Keratinocyte (primary cell): Measurements from ENCODE around the gene MAML1. TPM values are rescaled to one million over a fixed set of nuclear protein-coding genes. Genes with fewer than 3 reads are reported as not detected.

Experiments used
- DNase-seq: peaks from one replicate; pipeline ENCODE4 v3.0.0-alpha.2; 2011; ENCODE audit warnings: low read depth, missing footprints, low spot score
- FAIRE-seq: peaks from 2 replicates; lab custom pipeline; 2011; peaks lifted over from hg19 to GRCh38; lab: Jason Lieb, UNC
- H2AFZ ChIP-seq: 2 replicates; pipeline ENCODE4 v1.6.0; 2012; ENCODE audit warnings: low read length, control low read depth, inconsistent platforms; ENCODE audit not compliant: control insufficient read depth
- H3K27ac ChIP-seq: 2 replicates; pipeline ENCODE4 v1.5.1; 2011; ENCODE audit warnings: low read length; ENCODE audit not compliant: control insufficient read depth, insufficient read depth
- H3K27me3 ChIP-seq: 3 replicates; pipeline ENCODE4 v1.6.0; 2011; ENCODE audit warnings: low read length; ENCODE audit not compliant: control insufficient read depth, insufficient read depth; ENCODE audit errors: extremely low read depth
- H3K36me3 ChIP-seq, 2 experiments: 2 replicates in 1 of 2; 3 replicates in 1 of 2; pipeline ENCODE4 v1.5.1; 2011; ENCODE audit warnings: low read length in 2 of 2, mild to moderate bottlenecking in 1 of 2; ENCODE audit not compliant: control insufficient read depth in 2 of 2, insufficient read depth in 2 of 2; ENCODE audit errors: extremely low read depth in 1 of 2
- H3K4me1 ChIP-seq: 3 replicates; pipeline ENCODE4 v1.5.1; 2011; ENCODE audit warnings: low read length; ENCODE audit not compliant: control insufficient read depth, insufficient read depth; ENCODE audit errors: extremely low read depth
- H3K4me2 ChIP-seq: 3 replicates; pipeline ENCODE4 v1.6.0; 2011; ENCODE audit warnings: low read depth, low read length; ENCODE audit not compliant: control insufficient read depth, insufficient read depth; ENCODE audit errors: extremely low read depth
- H3K4me3 ChIP-seq, 3 experiments: fragments of 200-600 bp in 1 of 3; sonication (generic) in 1 of 3; 2 replicates in 2 of 3; 3 replicates in 1 of 3; pipeline ENCODE4 v1.5.1; 2011 to 2016; ENCODE audit warnings: low read length in 3 of 3, mild to moderate bottlenecking in 3 of 3, control low read depth in 2 of 3, inconsistent platforms in 1 of 3, low read depth in 1 of 3, mixed read lengths in 1 of 3, mixed run types in 1 of 3, moderate library complexity in 1 of 3; ENCODE audit not compliant: control insufficient read depth in 2 of 3, insufficient read depth in 2 of 3; ENCODE audit errors: extremely low read depth in 1 of 3
- H3K79me2 ChIP-seq: 2 replicates; pipeline ENCODE4 v1.6.0; 2012; ENCODE audit warnings: low read length; ENCODE audit not compliant: control insufficient read depth, insufficient read depth
- H3K9ac ChIP-seq: 3 replicates; pipeline ENCODE4 v1.6.0; 2011; ENCODE audit warnings: low read length; ENCODE audit not compliant: control insufficient read depth, insufficient read depth; ENCODE audit errors: extremely low read depth
- H3K9me1 ChIP-seq: 3 replicates; pipeline ENCODE4 v1.6.0; 2011; ENCODE audit warnings: low read length; ENCODE audit not compliant: control insufficient read depth, insufficient read depth; ENCODE audit errors: extremely low read depth
- H3K9me3 ChIP-seq: 2 replicates; pipeline ENCODE4 v1.5.1; 2012; ENCODE audit warnings: low read depth, low read length; ENCODE audit not compliant: control insufficient read depth
- H4K20me1 ChIP-seq: 3 replicates; pipeline ENCODE4 v1.6.0; 2011; ENCODE audit warnings: low read length; ENCODE audit not compliant: control insufficient read depth, insufficient read depth; ENCODE audit errors: extremely low read depth
- EZH2 ChIP-seq: IDR thresholded peaks from one replicate; pipeline ENCODE4 v1.6.1; 2012; ENCODE audit warnings: inconsistent platforms, mild to moderate bottlenecking, low read length, moderate library complexity
- dilution Hi-C: fragments of 300-500 bp; cut with MboI; formaldehyde crosslinking; loops from one replicate; pipeline ENCODE4 v1.7.0; 2020; ENCODE audit warnings: low sequenced_read_pairs; ENCODE audit not compliant: extremely low pct_ligation_motif_present
- polyA plus RNA-seq, 5 experiments: library from polyadenylated mRNA; depleted of rRNA in 3 of 5; stranded (reverse) in 3 of 5; stranded (forward) in 1 of 5; unstranded in 1 of 5; fragments of >200 nt; gene quantifications; 1 replicate in 1 of 5; 2 replicates in 3 of 5; 3 replicates in 1 of 5; pipeline versions ENCODE4 v1.2.1 to v1.2.3, GENCODE V29; 2011 to 2012; ENCODE audit warnings: missing spikeins in 2 of 5, low read depth in 1 of 5, low replicate concordance in 1 of 5
- small RNA-seq, 3 experiments: library from RNA; depleted of rRNA; stranded (forward); fragments of <200 nt; gene quantifications; one replicate each; pipeline ENCODE3, GENCODE V24; 2012; ENCODE audit warnings: low read depth in 3 of 3, low replicate concordance in 1 of 3; ENCODE audit not compliant: insufficient read length in 3 of 3
- TF ChIP-seq, protein P1 (sequence below), 3 experiments: IDR thresholded peaks in 1 of 3; conservative IDR thresholded peaks in 1 of 3; optimal IDR thresholded peaks in 1 of 3; 2 replicates in 2 of 3; 3 replicates in 1 of 3; pipeline versions ENCODE3 to v1.5.1; 2011; ENCODE audit warnings: low read length in 3 of 3, mild to moderate bottlenecking in 3 of 3, moderate library complexity in 2 of 3, control low read depth in 1 of 3, inconsistent platforms in 1 of 3; ENCODE audit not compliant: insufficient read depth in 2 of 3; ENCODE audit errors: extremely low read depth in 1 of 3

Gene MAML1
- polyA plus RNA-seq, 1 donor (not counting 4 experiments of a cell fraction or from before 2014, with no cell fraction given) = 4.9 TPM

DNA sequence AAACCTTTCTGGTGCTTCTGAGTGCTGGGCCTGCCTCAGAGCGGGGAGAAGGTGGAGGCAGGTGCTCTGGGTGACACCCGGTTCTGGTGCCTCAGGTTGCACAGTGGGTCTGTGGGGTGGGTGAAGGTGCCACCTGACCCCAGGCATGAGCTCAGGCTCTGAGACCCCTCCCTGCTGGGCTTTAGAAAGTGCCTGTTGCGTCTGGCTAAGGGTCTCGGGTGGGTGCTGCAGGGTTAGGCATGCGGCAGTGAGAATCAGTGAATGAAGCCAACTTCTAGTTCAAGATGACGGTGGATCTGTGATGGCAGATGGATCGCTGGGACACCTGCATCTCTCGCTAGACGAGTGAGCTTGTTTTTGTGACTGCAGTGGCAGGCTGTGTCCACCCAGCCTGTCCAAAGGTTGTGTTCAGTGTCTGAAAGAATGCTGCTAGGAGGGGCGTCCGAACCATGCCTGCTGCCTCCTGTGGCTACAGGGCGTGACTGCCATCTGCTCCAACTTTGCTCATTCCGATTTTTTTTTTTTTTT, 93.1 kb downstream of the MAML1 start:
- dilution Hi-C loops = loop anchor here (25.0 kb wide), 1 partner anchor 88 kb away; the partner anchor contains the start of gene MAML1
- H3K4me1 ChIP-seq = peaks cover 6% of the 10 kb centered on the region
- H3K9me3 ChIP-seq = no peaks in the 10 kb centered on the region
- no peak overlapping the region for H2AFZ ChIP-seq
- no peak for TF ChIP-seq EZH2
- TF ChIP-seq, protein P1, sequence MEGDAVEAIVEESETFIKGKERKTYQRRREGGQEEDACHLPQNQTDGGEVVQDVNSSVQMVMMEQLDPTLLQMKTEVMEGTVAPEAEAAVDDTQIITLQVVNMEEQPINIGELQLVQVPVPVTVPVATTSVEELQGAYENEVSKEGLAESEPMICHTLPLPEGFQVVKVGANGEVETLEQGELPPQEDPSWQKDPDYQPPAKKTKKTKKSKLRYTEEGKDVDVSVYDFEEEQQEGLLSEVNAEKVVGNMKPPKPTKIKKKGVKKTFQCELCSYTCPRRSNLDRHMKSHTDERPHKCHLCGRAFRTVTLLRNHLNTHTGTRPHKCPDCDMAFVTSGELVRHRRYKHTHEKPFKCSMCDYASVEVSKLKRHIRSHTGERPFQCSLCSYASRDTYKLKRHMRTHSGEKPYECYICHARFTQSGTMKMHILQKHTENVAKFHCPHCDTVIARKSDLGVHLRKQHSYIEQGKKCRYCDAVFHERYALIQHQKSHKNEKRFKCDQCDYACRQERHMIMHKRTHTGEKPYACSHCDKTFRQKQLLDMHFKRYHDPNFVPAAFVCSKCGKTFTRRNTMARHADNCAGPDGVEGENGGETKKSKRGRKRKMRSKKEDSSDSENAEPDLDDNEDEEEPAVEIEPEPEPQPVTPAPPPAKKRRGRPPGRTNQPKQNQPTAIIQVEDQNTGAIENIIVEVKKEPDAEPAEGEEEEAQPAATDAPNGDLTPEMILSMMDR (optimal IDR thresholded peaks at IDR 0.05 in 1 of 3, IDR thresholded peaks at IDR 0.05 in 1 of 3, conservative IDR thresholded peaks at IDR 0.05 in 1 of 3; ENCODE audit: extremely low read depth in 1 of 3, insufficient read depth in 2 of 3, low read length in 3 of 3) = no peak
- FAIRE-seq (no peak), DNase-seq (no peak)
- H3K27ac ChIP-seq = no peak overlapping the region
- H3K4me3 ChIP-seq = no peak overlapping the region
- peaks cover 19% of the 10 kb centered on the region for H4K20me1 ChIP-seq
- H3K36me3 ChIP-seq = peaks cover 44 to 46% of the 10 kb centered on the region in 2 experiments
- no peak overlapping the region for H3K9ac ChIP-seq
- peaks cover 23% of the 10 kb centered on the region for H3K79me2 ChIP-seq
- no peak overlapping the region for H3K4me2 ChIP-seq
- peaks cover 3% of the 10 kb centered on the region for H3K9me1 ChIP-seq
- no peaks in the 10 kb centered on the region for H3K27me3 ChIP-seq

Small RNA genes within 50 kb of the gene (small RNA-seq; reads per million reads assigned to genes)
- gene MIR1229 = 0.07 to 1.0 (median 0.25) reads per million in 3 experiments

Other genes with a start within 250 kb of the MAML1 start
- 21.4 to 25.2 TPM (median 21.9 TPM) in 3 replicates for gene RUFY1, start 182.3 kb upstream of the MAML1 start, polyA plus RNA-seq
- 201 to 431 TPM (median 222 TPM) in 3 replicates for gene HNRNPH1, start 109.2 kb upstream of the MAML1 start, polyA plus RNA-seq
- gene CBY3, start 51.8 kb upstream of the MAML1 start, polyA plus RNA-seq = not detected in 3 replicates
- 338 to 720 TPM (median 579 TPM) in 3 replicates for gene CANX, start 33.9 kb upstream of the MAML1 start, polyA plus RNA-seq
- gene LTC4S, start 61.2 kb downstream of the MAML1 start, polyA plus RNA-seq = 0.30 TPM in 1 of 3 replicates, not detected in the others
- gene MGAT4B, start 74.0 kb downstream of the MAML1 start, polyA plus RNA-seq = 69.8 to 173 TPM (median 89.1 TPM) in 3 replicates
- 75.7 to 170 TPM (median 116 TPM) in 3 replicates for gene SQSTM1, start 88.1 kb downstream of the MAML1 start, polyA plus RNA-seq
- 12.3 to 19.9 TPM (median 14.9 TPM) in 3 replicates for gene MRNIP, start 126.0 kb downstream of the MAML1 start, polyA plus RNA-seq
- 51.4 to 69.2 TPM (median 61.0 TPM) in 3 replicates for gene TBC1D9B, start 175.1 kb downstream of the MAML1 start, polyA plus RNA-seq